HG02943 (cell line): ENCODE results near the gene OCA2.
"Not testable (repeated sequence)": the region's sequence is repeated elsewhere in the genome, so short reads cannot be mapped to it uniquely, and the experiment has no call there.

Experiments used
- ATAC-seq: cut with Tn5 transposase; IDR thresholded peaks from one replicate; pipeline ENCODE4 v1.9.1; 2021; ENCODE audit warnings: mild to moderate bottlenecking, low read depth, moderate library complexity; ENCODE audit not compliant: unreplicated experiment

Gene OCA2

DNA sequence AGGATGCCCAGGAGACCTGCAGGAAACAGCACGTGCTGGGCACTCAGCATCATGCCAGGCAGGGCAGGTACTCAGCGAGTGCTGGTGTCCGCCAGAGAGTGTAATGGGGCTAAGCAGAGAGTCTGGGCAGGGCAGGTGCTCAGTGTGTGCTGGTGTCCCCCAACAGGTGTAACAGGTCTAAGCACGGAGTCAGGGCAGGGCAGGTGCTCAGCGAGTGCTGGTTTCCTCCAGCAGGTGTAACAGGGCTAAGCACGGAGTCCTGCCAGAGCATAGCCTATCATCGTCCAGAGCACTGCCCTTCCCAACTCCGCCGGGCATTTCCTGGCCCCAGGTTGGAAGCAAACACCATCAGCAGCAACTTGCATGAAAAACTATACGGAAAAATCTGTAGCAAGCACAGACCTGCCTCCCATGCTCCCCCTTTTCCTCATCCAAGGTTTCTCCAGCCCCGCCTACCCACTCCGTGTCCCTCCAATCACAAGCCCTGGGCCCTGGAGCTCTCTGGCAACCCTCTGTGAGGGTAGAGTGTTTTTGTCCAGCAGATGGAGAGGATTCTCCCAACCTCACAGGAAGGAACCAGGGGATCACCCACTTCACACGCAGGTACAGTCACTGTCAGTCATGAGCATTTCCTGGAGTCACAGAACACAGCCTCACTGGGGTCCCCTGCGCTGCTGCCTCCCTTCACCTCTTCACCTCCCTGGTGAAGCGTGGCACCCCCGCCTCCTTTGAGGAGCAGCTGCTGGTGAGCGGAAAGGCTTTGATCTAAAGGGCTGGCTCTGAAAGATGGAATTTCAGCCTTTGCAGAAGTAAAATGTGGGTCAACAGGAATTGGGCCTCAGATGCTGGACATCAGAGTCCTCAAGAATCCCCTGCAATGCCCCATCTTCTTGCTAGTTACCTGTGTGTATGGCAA is 302.5 kb downstream of the OCA2 start:
- no peak for ATAC-seq

DNA sequence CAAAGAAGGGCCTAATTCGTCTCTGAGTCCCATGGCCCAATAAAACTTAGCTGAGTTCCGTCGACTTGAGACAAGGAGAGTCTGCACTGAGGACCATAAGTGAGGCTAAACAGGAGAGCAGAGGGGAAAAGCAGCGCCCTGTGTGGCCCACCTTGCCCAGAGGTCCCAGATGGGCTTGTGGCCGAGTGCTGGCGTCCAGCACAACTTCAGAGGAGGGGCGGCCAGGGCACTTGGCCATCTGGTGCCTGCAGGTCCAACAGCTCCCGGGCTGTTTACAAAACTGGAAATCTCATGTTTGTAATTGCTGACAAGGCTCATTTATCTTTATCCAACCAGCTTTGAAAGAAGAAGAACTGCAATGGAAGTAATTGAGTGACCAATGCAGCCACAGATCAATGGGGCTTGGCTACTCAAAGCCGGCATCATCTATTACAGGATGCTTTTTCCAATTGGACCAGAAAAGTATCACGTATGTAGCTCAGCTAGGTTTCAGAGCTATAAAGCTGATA is 306.3 kb downstream of the OCA2 start:
- no peak for ATAC-seq

DNA sequence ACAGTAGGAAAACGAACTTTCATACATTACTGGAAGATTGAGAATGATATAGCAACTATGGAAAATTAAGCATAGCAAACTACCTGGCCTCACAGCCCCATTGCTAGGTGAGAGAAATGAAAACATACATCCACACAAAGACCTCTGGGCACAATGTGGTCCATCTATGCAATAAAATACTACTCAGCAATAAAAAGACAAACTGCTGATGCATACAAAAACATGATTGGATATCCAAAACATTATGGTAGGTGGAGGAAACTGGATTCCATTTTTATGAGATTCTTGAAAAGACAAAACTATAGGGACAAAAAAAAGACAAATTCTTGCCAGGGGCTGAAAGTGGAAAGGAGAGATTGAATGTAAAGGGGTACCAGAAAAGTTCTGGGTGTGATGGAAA is 308.8 kb downstream of the OCA2 start:
- ATAC-seq, result no peak

DNA sequence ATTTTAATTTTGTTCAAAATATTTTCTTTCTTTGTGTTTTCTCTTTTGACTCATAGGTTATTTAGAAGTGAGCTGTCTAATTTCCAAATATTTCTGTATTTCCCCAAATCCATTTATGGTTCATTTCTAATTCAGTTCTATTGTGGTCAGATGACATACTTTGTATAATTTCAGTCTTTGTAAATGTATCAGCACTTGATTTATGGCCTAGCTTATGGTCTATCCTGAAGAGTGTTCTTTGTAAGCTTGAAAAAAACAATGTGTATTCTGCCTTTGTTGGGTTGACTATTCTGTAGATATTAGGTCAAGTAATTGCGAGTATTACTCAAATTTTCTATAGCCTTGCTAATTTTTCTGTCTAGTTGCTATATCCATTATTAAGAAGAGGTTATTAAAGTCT is 311.2 kb downstream of the OCA2 start:
- ATAC-seq, result no peak

DNA sequence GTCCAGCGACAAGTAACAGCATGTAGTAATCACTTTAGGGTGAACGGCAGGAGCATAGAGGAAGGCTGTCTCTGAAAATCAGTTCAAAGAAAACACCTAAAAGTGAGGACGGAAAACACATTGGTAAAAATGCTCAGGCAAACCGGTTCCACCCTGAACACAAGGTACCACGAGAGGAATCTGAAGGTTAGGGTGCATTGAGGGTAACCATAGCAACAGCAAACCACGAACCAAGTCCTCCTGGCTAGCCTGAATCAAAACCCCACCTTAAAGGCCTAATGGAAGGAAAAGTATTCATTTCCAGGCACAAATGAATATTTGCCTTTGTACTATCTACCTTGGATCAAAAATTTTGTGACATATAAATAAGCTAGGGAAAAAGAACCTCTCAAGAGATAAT is 315.0 kb downstream of the OCA2 start:
- ATAC-seq, result no peak

DNA sequence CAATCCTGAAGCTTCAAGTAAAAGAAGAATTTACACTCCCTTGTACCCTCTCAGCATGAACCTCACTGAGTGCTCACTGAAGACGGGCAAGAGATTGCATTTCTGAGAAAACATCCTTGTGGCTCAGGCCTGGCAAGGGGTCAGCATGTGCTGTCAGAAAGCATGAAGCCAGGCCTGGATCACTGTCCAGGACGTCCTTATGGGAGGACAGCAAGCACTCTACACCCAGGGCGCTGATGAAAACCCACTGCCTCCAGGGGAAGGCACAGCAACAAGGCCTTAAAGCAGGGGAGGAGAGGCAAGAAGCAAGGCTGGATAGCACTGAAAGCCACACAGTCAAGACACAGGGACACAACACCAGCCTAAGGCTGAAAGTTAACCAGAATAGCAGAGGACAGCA is 315.4 kb downstream of the OCA2 start:
- ATAC-seq, result no peak

DNA sequence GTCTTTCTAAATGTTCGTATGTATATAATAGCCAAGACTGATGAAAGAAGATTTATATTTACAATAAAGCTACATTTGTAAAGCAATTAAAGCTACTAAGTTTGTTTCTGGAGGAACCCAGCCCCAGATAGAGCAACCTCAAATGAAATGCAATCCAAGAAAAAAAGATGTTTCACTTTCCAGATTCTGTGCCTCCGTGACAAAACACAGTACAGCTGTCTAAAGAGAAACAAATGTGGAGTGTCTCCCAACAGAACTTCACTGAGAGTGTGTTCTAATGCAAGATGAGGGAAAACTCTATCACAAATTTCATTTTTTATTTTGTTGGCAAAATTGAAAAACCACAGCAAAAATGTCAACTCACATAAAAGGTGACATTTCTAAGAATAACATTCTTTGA is 317.0 kb downstream of the OCA2 start:
- no peak for ATAC-seq

DNA sequence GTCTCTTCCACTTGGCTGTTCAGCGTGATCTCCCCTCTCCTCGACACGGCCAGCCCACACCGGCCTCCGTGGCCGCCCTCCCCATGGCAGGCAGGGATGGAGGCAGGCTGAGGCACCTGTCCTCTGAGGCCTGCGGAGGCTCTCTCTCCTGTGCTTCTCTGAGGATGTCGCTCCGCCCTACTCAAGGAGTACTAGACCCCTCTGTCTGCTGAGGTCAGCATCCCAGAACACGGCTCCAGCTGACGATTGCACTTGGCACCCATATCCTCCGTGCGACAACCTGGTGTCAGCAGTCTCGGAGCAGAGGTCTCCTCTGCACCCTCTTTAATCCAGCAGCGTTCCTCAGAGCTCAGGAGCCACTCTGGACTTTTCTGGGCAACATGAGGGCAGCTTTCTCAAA is 322.6 kb downstream of the OCA2 start:
- no peak for ATAC-seq

DNA sequence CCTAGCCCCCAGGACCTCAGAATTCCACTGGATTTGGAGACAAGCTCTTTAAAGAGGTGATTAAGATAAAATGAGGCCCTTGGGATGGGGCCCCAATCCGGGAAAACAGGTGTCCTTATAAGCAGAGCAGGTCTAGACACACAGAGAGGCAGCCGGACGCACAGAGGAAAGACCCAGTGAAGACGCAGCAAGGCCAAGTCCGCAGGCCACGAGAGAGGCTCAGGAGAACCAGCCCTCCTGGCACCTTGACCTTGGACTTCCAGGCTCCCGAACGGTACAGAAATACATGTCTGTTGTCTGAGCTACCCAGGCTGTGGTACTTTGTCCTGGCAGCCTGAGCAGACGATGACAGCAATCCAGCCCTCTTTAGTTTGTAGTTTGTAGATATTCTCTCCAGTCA is 324.5 kb downstream of the OCA2 start:
- no peak for ATAC-seq

DNA sequence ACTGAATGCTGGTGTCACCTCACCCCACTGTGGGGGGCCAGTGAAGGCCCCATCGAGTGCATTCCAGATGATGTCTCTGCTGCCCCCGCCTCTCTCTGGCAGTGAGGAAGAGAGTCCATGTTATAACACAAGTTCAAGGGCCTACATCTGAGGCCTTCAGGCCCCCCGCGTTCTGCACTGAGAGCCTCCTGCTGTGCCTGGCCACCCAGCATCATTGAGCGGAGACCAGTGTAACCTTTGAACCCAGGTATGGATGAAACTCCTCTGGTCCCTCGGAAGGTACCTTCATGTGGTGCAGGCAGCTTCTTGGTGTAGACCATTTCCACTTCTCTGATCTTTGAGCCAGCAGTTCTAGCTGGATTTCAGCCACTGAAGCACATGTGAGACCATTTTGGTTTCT is 324.9 kb downstream of the OCA2 start:
- ATAC-seq, result no peak

DNA sequence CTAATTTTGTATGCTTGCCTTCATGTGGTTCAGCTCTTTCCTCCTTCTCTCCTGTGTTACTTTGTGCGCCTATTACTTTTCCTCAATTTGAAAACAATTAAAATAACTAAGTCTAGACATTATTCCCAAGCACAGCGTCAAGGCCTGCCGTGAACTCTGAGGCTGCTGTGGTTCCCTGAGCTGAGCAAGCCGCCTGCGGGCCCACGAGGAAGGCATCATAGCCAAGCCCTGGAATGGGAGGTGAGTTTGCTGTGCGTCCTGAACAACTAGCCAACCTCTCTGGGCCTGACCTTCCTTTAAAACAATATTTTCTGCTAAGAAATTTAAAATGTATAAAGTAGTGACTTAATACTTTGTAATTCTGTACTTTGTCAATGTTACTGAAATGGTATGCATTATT is 327.2 kb downstream of the OCA2 start:
- ATAC-seq, result no peak

DNA sequence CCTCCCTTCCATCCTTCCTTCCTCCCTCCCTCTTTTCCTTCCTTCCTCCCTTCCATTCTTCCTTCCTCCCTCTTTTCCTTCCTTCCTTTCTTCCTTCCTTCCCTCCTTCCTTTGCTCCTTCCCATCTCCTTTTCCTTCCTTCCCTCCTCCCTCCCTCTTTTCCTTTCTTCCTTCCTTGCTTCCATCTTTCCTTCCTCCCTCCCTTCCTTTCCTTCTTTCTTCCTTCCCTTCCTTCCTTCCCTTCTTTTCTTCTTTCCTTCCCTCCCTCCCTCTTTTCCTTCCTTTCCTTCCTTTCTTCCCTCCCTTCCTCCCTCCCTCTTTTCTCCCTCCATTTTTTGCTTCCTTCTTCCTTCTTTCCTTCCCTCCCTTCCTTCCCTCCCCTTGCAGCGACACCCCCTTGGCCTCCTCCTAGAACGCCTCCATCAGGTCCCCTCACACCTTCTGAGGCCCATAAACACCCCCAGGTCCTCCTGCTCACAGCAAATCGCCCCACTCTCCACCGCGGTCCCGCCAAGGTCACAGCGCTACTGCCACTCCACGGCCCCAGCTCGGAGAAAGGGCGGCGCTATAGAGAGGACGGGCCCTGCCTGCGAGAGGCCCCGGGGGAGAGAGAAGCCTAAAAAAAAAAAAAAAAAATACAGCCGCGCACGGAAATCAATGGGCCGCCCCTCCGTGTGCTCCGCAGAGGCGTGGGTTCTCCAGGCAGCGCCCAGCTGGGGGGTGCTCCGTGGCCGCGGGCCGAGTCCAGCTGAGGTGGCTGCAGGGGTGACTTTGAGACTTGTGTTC is 328.2 kb downstream of the OCA2 start:
- no peak for ATAC-seq

DNA sequence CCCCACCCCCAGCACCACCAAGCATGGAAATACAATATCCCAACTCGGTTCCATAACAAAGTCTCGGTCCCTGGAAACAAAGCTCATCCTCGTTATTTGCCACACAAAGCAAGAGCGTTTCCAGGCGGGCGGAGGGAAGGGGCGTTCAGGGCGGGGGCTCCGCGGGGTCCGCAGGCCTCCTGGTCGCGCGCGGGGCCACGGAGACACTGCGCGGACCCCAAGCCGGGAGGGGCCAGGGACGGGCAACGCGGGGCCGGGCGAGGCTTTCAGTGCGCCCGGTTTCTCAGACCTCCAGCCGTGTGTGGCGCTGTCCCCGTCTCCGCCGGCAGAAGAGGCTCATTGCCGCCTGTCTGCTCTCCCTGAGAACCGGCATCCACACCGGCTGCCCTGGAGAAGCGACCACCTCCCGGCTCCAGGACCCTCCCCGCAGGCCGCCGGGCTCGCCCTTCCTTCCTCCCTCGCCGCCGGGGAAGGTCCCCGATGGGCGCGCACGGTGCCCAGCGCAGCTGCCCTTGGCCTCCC is 329.0 kb downstream of the OCA2 start:
- ATAC-seq, result no peak

DNA sequence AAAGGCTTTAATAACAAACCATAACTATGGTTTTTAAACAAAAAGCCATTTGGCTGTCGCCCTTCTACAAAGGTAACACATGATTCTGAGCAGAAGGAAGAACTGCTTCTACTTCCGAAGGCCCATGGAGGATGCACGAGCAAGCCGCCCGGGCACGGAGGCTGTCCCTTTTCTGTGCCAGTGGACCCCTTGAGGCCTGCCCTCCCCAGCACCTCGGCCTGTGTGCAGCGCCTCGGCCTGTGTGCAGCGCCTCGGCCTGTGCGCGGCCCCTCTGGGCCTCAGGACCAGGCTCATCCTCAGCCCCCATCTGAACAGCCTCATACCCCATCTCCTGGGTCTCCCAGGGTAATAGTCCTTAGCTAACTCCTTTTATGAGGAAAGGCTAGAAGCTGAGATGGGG is 329.5 kb downstream of the OCA2 start:
- no peak for ATAC-seq

DNA sequence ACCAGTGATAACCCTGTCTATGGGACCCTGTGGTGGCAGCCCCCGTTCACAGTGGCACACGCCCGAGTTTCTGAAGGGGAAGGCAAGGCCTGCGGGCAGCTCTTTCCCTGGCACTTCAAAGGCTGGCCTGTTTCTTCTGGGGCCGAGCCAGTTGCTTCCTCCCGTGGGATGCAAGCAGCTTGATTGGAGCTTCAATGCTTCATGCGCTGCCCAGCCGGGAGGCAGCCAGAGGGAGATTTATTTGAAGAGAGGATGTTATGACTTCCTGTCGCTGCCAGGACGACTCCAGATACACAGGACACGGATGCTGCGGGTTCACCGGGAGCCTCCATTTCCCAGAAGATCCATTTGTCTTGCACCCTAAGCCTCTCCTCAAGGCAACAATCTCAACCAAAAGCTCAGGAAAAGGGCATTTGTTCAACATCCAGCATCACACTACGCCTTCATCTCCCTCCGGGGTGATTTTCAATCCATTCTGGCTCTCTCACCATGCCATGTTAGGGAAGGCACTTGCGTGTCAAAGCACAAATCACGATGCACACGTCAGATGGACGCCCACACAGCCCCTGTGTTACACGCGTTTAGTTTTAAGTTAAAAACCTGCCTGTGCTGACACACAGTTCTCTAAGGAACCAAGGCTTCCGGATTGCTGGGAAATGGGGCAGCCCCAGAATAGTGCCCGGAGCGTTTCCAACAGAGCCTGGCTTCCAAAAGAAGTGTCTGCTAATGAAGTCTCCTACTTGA is 330.2 kb downstream of the OCA2 start:
- no peak for ATAC-seq

DNA sequence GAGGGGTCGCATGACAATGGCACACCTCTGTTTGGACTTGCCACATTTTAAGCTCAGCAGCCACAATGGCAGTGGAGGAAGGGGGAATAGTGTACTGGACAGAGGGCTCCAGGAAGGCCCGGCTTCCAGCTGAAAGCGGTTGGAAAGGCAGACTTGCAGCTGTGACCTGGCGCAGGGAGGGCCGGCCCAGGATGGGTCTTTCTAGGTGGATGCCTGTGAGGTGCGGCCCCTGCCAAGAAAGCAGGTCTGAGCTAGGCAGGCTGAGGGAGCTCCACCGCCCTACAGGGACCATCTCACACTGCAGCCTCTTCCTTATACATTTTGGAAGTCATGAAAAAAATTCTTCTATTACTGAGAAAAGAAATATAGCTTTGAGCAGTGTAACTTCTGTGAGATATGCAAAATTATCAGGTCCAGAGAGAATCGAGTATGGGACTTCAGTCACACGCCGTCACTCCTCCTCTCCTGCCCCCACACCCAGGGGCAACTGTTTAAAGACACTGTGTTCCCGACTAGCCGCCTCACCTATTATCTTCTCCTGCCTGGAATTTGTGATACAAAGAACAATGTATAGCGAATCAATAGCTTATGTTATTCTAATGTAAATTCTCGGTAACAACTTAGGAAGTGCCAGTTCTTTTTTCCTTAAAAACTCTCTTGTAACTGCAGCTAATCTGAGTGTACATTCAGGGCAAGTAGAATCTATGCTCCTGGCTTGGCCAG is 331.0 kb downstream of the OCA2 start:
- no peak for ATAC-seq

DNA sequence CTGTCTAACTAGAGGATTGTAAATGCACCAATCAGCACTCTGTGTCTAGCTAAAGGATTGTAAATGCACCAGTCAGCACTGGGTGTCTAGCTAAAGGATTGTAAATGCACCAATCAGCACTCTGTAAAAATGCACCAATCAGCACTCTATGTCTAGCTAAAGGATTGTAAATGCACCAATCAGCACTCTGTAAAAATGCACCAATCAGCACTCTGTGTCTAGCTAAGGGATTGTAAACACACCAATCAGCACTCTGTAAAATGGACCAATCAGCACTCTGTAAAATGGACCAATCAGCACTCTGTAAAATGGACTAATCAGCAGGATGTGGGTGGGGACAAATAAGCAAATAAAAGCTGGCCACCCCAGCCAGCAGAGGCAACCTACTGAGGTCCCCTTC is 331.7 kb downstream of the OCA2 start:
- not testable (repeated sequence) for ATAC-seq

DNA sequence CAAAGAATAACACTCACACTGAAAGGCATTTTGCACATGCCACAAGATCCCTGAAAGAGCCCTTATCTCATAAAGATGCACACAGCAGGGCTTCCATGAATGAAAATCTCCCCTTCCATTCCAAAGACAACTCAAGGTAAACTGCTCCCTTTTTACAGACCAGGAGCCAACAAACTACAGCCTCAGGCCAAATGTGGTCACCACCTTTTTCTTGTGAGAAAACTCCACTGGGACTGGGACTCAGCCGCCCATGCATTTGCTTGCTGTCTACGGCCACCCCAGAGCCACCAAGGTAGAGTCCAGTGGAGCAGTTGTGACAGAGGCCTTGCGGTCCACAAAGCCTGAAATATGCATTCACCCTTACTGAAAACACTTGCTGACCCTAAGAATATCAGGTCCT is 334.8 kb downstream of the OCA2 start:
- no peak for ATAC-seq

DNA sequence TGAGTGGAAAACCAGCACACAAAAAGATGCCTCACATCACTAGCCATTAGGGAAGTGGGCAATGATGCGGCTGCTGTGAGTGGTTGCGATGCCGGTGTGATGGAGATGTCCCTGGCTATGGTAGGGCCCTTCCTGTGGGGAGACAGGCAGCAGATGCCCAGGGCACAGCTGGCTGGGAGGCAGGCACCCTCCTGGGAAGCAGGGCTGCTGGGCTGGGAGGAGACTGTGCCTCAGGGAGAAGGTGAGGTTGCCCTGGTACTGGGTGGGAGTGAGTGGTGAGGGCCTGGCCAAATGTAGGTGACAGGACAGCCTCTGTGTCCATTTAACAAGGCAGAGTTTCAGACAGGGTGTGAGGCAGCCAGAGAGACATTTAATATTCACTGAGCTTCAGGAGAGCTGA is 335.6 kb downstream of the OCA2 start:
- ATAC-seq, result no peak

DNA sequence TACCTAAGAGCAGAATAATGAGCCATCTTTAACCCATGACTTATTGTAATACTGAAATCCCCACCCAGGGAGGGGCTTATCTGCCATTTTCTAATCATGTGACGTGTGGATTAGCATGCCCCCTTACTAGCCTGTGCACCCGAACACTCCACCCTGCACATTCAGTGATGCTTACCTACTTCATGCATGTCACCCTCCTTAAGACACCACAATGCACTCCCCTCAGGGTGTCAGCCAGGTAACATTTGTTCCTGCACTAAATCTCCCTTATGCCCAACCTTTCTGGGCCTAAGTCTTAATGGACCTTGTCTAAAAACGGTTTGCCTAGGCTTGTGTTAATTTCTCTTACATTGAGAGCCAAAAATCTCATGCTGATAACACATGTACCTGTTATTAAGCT is 336.6 kb downstream of the OCA2 start:
- ATAC-seq, result no peak
